H1 (cell line): Measurements from ENCODE around the gene SH3GL1. TPM values are rescaled to one million over a fixed set of nuclear protein-coding genes. Genes with fewer than 3 reads are reported as not detected.

ENCODE experiments used
- CTCF ChIA-PET: fragments of 300-600 bp; sonication (Branson Sonifier 250); formaldehyde crosslinking; loops from one replicate; lab custom pipeline; 2021; ENCODE audit not compliant: partially characterized antibody; lab: Charles Lee
- POLR2A ChIA-PET: fragments of 300-600 bp; sonication (Branson Sonifier 250); formaldehyde crosslinking; loops from one replicate; lab custom pipeline; 2021; ENCODE audit warnings: inconsistent platforms; ENCODE audit not compliant: partially characterized antibody; lab: Charles Lee
- DNase-seq, 2 experiments: peaks; one replicate each; pipeline versions ENCODE4 v3.0.0 to v3.0.0-alpha.2; 2010 to 2022; ENCODE audit warnings: low spot score in 2 of 2, low read depth in 1 of 2, mixed read lengths in 1 of 2
- FAIRE-seq: peaks from 2 replicates; lab custom pipeline; 2011; peaks lifted over from hg19 to GRCh38; lab: Jason Lieb, UNC
- H2AFZ ChIP-seq: 2 replicates; pipeline ENCODE4 v1.8.1; 2012; ENCODE audit warnings: low read length, inconsistent platforms
- H2AK5ac ChIP-seq: 2 replicates; pipeline ENCODE4 v1.6.1; 2013; ENCODE audit warnings: low read depth, low read length
- H2BK120ac ChIP-seq: replicated peaks from 2 replicates; pipeline ENCODE3; 2013; ENCODE audit warnings: low read depth, low read length, inconsistent platforms
- H2BK12ac ChIP-seq: 2 replicates; pipeline ENCODE4 v1.6.1; 2013; ENCODE audit warnings: low read depth, low read length
- H2BK15ac ChIP-seq: 2 replicates; pipeline ENCODE4 v1.6.1; 2013; ENCODE audit warnings: low read length
- H2BK20ac ChIP-seq: 2 replicates; pipeline ENCODE4 v1.6.1; 2013; ENCODE audit warnings: low read length
- H2BK5ac ChIP-seq: 2 replicates; pipeline ENCODE4 v1.6.1; 2013; ENCODE audit warnings: low read depth, low read length
- H3K14ac ChIP-seq: 2 replicates; pipeline ENCODE4 v1.6.1; 2013; ENCODE audit warnings: inconsistent platforms; ENCODE audit not compliant: insufficient read length
- H3K18ac ChIP-seq: 2 replicates; pipeline ENCODE4 v1.6.1; 2013; ENCODE audit warnings: low read length; ENCODE audit errors: extremely low read depth
- H3K23ac ChIP-seq: 2 replicates; pipeline ENCODE4 v1.6.1; 2013; ENCODE audit warnings: inconsistent platforms; ENCODE audit not compliant: insufficient read length
- H3K23me2 ChIP-seq: 2 replicates; pipeline ENCODE4 v1.6.1; 2013; ENCODE audit warnings: low read depth, low read length
- H3K27ac ChIP-seq: 2 replicates; pipeline ENCODE4 v1.6.1; 2011; ENCODE audit warnings: low read depth, low read length, inconsistent platforms
- H3K27me3 ChIP-seq, 4 experiments: replicated peaks in 1 of 4; 1 replicate in 1 of 4; 2 replicates in 3 of 4; pipeline versions ENCODE4 v1.6.1 to v1.8.1; 2011 to 2013; ENCODE audit warnings: low read length in 3 of 4, mild to moderate bottlenecking in 3 of 4, inconsistent platforms in 2 of 4, mixed read lengths in 2 of 4, moderate library complexity in 1 of 4; ENCODE audit not compliant: control insufficient read depth in 3 of 4, insufficient read depth in 3 of 4; ENCODE audit errors: extremely low read depth in 1 of 4
- H3K36me3 ChIP-seq, 4 experiments: 2 replicates each; pipeline versions ENCODE4 v1.6.1 to v1.8.1; 2011 to 2013; ENCODE audit warnings: mild to moderate bottlenecking in 4 of 4, low read length in 3 of 4, moderate library complexity in 2 of 4, control low read depth in 1 of 4, inconsistent platforms in 1 of 4; ENCODE audit not compliant: insufficient read depth in 4 of 4, control insufficient read depth in 2 of 4
- H3K4ac ChIP-seq: replicated peaks from 2 replicates; pipeline ENCODE3; 2013; ENCODE audit warnings: low read length, low read depth, mixed read lengths, inconsistent platforms; ENCODE audit not compliant: insufficient read length
- H3K4me1 ChIP-seq, 4 experiments: replicated peaks in 1 of 4; 1 replicate in 1 of 4; 2 replicates in 3 of 4; pipeline versions ENCODE4 v1.6.1 to v1.8.1; 2011 to 2013; ENCODE audit warnings: low read length in 3 of 4, inconsistent platforms in 2 of 4, mixed read lengths in 1 of 4; ENCODE audit not compliant: insufficient read depth in 4 of 4, control insufficient read depth in 3 of 4
- H3K4me2 ChIP-seq, 2 experiments: 2 replicates each; pipeline versions ENCODE4 v1.6.1 to v1.8.1; 2011 to 2013; ENCODE audit warnings: low read depth in 2 of 2, low read length in 2 of 2, control low read depth in 1 of 2, inconsistent platforms in 1 of 2, mild to moderate bottlenecking in 1 of 2; ENCODE audit not compliant: insufficient read depth in 1 of 2
- H3K4me3 ChIP-seq, 4 experiments: fragments of 200-600, 300-600 bp in 1 of 4; sonication (generic), shearing (Covaris generic), sonication (Bioruptor Twin) in 1 of 4; 2 replicates each; pipeline versions ENCODE4 v1.5.1 to v1.8.1; 2011 to 2016; ENCODE audit warnings: low read length in 4 of 4, low read depth in 3 of 4, control low read depth in 2 of 4, inconsistent platforms in 2 of 4, mild to moderate bottlenecking in 2 of 4, mixed read lengths in 1 of 4, moderate library complexity in 1 of 4; ENCODE audit not compliant: insufficient read depth in 2 of 4; ENCODE audit errors: extremely low read depth in 1 of 4
- H3K56ac ChIP-seq: replicated peaks from 2 replicates; pipeline ENCODE3; 2013; ENCODE audit warnings: low read depth, mild to moderate bottlenecking, mixed read lengths, low read length, inconsistent platforms; ENCODE audit not compliant: insufficient read length
- H3K79me1 ChIP-seq: 2 replicates; pipeline ENCODE4 v1.6.1; 2013; ENCODE audit warnings: low read depth, low read length, control low read depth
- H3K79me2 ChIP-seq, 2 experiments: 2 replicates each; pipeline versions ENCODE4 v1.6.1 to v1.8.1; 2012 to 2013; ENCODE audit warnings: low read length in 2 of 2, mild to moderate bottlenecking in 2 of 2, inconsistent platforms in 1 of 2; ENCODE audit not compliant: insufficient read depth in 2 of 2, control insufficient read depth in 1 of 2
- H3K9ac ChIP-seq, 4 experiments: replicated peaks in 1 of 4; 1 replicate in 1 of 4; 2 replicates in 3 of 4; pipeline versions ENCODE4 v1.6.1 to v1.8.1; 2011 to 2013; ENCODE audit warnings: low read depth in 3 of 4, low read length in 3 of 4, control low read depth in 2 of 4, mild to moderate bottlenecking in 2 of 4, moderate library complexity in 2 of 4, inconsistent platforms in 1 of 4; ENCODE audit errors: extremely low read depth in 1 of 4
- H3K9me3 ChIP-seq, 2 experiments: 2 replicates each; pipeline versions ENCODE4 v1.6.1 to v1.8.1; 2012 to 2013; ENCODE audit warnings: mild to moderate bottlenecking in 2 of 2, moderate library complexity in 2 of 2, control low read depth in 1 of 2, inconsistent platforms in 1 of 2, low read depth in 1 of 2, low read length in 1 of 2, mixed read lengths in 1 of 2; ENCODE audit not compliant: insufficient read depth in 2 of 2
- H4K20me1 ChIP-seq, 2 experiments: replicated peaks in 1 of 2; 2 replicates each; pipeline versions ENCODE3 to v1.8.1; 2011 to 2013; ENCODE audit warnings: inconsistent platforms in 2 of 2, low read length in 2 of 2, mild to moderate bottlenecking in 1 of 2; ENCODE audit not compliant: insufficient read depth in 2 of 2, control insufficient read depth in 1 of 2
- H4K5ac ChIP-seq: 2 replicates; pipeline ENCODE4 v1.6.1; 2013; ENCODE audit warnings: low read length, low read depth, mixed read lengths, inconsistent platforms; ENCODE audit not compliant: insufficient read length
- H4K8ac ChIP-seq: 2 replicates; pipeline ENCODE4 v1.8.0; 2013; ENCODE audit warnings: mild to moderate bottlenecking, moderate library complexity, low read length, inconsistent platforms; ENCODE audit not compliant: insufficient read depth; ENCODE audit errors: extremely low read depth
- H4K91ac ChIP-seq: replicated peaks from 2 replicates; pipeline ENCODE3; 2013; ENCODE audit warnings: low read length, mixed read lengths, inconsistent platforms; ENCODE audit not compliant: insufficient read length
- BCL11A ChIP-seq, 2 experiments: IDR thresholded peaks; one replicate each; pipeline ENCODE4 v1.6.1; 2011; ENCODE audit warnings: low read depth in 2 of 2, low read length in 2 of 2, mild to moderate bottlenecking in 2 of 2
- CBX5 ChIP-seq: fragments of 300-800, 300-1000 bp; sonication (generic); IDR thresholded peaks from 2 replicates; pipeline ENCODE4 v1.7.1; 2016; ENCODE audit warnings: antibody characterized with exemption, low read length, low read depth
- EP300 ChIP-seq, 2 experiments: IDR thresholded peaks; 1 replicate in 1 of 2; 2 replicates in 1 of 2; pipeline ENCODE4 v1.6.1; 2011 to 2012; ENCODE audit warnings: low read depth in 2 of 2, low read length in 2 of 2, mild to moderate bottlenecking in 2 of 2, borderline replicate concordance in 1 of 2, inconsistent platforms in 1 of 2, moderate library complexity in 1 of 2
- EZH2 ChIP-seq: fragments of 200-600 bp; sonication (generic); IDR thresholded peaks from 2 replicates; pipeline ENCODE4 v1.7.1; 2012; ENCODE audit warnings: low read depth, mild to moderate bottlenecking, moderate library complexity, low read length, inconsistent platforms; ENCODE audit not compliant: severe bottlenecking
- FOSL1 ChIP-seq: IDR thresholded peaks from 2 replicates; pipeline ENCODE4 v1.6.1; 2011; ENCODE audit warnings: mild to moderate bottlenecking, low read depth, low read length, moderate library complexity; ENCODE audit not compliant: insufficient read depth
- JUN ChIP-seq: IDR thresholded peaks from 2 replicates; pipeline ENCODE4 v1.6.1; 2011; ENCODE audit warnings: low read depth, mild to moderate bottlenecking, improper control_type of control experiment, low read length
- RAD21 ChIP-seq, 2 experiments: IDR thresholded peaks in 1 of 2; conservative IDR thresholded peaks in 1 of 2; 2 replicates each; pipeline ENCODE4 v1.6.1; 2011; ENCODE audit warnings: low read depth in 2 of 2, low read length in 2 of 2, improper control_type of control experiment in 1 of 2, inconsistent platforms in 1 of 2, mild to moderate bottlenecking in 1 of 2, moderate library complexity in 1 of 2
- SIX5 ChIP-seq: IDR thresholded peaks from 2 replicates; pipeline ENCODE4 v1.6.1; 2011; ENCODE audit warnings: mild to moderate bottlenecking, low read depth, low read length
- WGBS, 2 experiments: shearing (Covaris generic) in 1 of 2; methylation state at CpG; one replicate each; pipeline versions ENCODE4 v1.1.6 to v1.1.7; 2013 to 2015; ENCODE audit warnings: low lambda C conversion rate in 2 of 2, mixed read lengths in 2 of 2, inconsistent platforms in 1 of 2, low coverage in 1 of 2, missing lambda C conversion rate in 1 of 2; ENCODE audit not compliant: insufficient replicate concordance in 2 of 2, insufficient coverage in 1 of 2, insufficient read length in 1 of 2; ENCODE audit errors: extremely low coverage in 1 of 2, missing lambda C conversion rate in 1 of 2; 5-methylcytosine and 5-hydroxymethylcytosine counted together
- polyA plus RNA-seq, 7 experiments: library from polyadenylated mRNA; depleted of rRNA in 3 of 7; stranded (reverse) in 5 of 7; unstranded in 2 of 7; fragments of >200 nt in 5 of 7; fragments of 200-250 nt in 2 of 7; gene quantifications; 1 replicate in 5 of 7; 2 replicates in 1 of 7; 4 replicates in 1 of 7; pipeline versions ENCODE4 v1.2.1 to v1.2.3, GENCODE V29; 2011 to 2013; ENCODE audit warnings: missing spikeins in 2 of 7, mixed read lengths in 2 of 7
- total RNA-seq: library from RNA; stranded (reverse); fragmentation: NEBNext Ultra II Directional; extraction: Animal tissue kit (Norgen Biotek cat#: 25700); gene quantifications from 2 replicates; pipeline ENCODE4 v1.2.1, GENCODE V29; 2021
- TF ChIP-seq, protein P1 (sequence below): IDR thresholded peaks from 2 replicates; pipeline ENCODE4 v1.6.1; 2012; ENCODE audit warnings: inconsistent platforms
- TF ChIP-seq, protein P2 (sequence below): IDR thresholded peaks from 2 replicates; pipeline ENCODE4 v1.6.1; 2012; ENCODE audit warnings: low read length, inconsistent platforms

Gene SH3GL1
- total and polyA plus RNA-seq, 2 of the 8 experiments (the other 6 are each of a cell fraction or from before 2014, with no cell fraction given): 81.5 to 102 TPM

DNA sequence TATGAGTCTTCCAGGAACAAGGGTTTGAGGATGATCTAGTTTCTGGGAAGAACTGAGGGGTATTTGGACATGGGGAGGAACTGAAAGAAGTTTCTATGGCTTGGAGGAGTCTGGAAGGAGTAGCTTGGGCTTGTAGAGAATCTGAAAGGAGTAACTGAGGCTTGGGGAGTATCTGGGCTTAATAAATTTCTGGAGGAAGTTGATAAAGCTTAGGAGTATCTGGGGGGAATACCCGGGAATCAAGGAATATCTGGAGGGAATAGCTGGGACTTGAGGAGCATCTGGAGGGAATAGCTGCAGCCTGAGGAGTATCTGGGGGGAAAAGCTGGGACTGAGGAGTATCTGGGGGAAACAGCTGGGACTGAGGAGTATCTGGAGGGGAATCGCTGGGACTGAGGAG, 79.9 kb downstream of the SH3GL1 start:
- H3K36me3 ChIP-seq: peaks cover 3 to 41% (median 15%) of the 10 kb centered on the region in 4 experiments; a peak in 7 of 8 replicates
- no peak overlapping the region for H4K8ac ChIP-seq
- H3K79me1 ChIP-seq: no peaks in the 10 kb centered on the region
- DNase-seq: no peak
- H2BK15ac ChIP-seq: no peak overlapping the region
- H3K9ac ChIP-seq: no peak overlapping the region
- H3K18ac ChIP-seq: no peak overlapping the region
- no peak overlapping the region for H3K4ac ChIP-seq
- peaks cover 0 to 4% of the 10 kb centered on the region in 2 experiments; a peak in 2 of 4 replicates for H3K9me3 ChIP-seq
- H4K91ac ChIP-seq: no peak overlapping the region
- no peaks in the 10 kb centered on the region for H3K27me3 ChIP-seq
- no peaks in the 10 kb centered on the region for H3K79me2 ChIP-seq
- POLR2A ChIA-PET: interaction anchor here (0.8 to 7.4 kb wide), 6 partner anchors 12 to 86 kb away, joined by 3 to 86 read pairs (median 4); partner anchors contain the start of genes FSD1 and MPND
- no peak overlapping the region for H3K23ac ChIP-seq
- H2BK12ac ChIP-seq: no peak overlapping the region
- no peak overlapping the region for H3K4me2 ChIP-seq
- H3K27ac ChIP-seq: no peak overlapping the region
- H4K5ac ChIP-seq: no peak overlapping the region
- no peak overlapping the region for H3K56ac ChIP-seq
- no peaks in the 10 kb centered on the region; the same call in 1 of the 2 replicates for H3K23me2 ChIP-seq
- no peak overlapping the region for H2BK20ac ChIP-seq
- CTCF ChIA-PET: interaction anchor here (0.6 to 8.2 kb wide), 7 partner anchors 18 to 124 kb away, joined by 3 to 71 read pairs (median 3); partner anchors contain the start of genes SH3GL1 and STAP2
- H3K4me3 ChIP-seq: no peak overlapping the region
- 96% methylated on average over 2 of the region's 2 CpGs; no CpG with 5 or more reads in 1 of the 2 experiments for WGBS, 2 experiments
- FAIRE-seq: no peak
- H3K14ac ChIP-seq: no peak overlapping the region
- H2AFZ ChIP-seq: no peak overlapping the region
- H4K20me1 ChIP-seq: peaks cover 3 to 4% of the 10 kb centered on the region in 2 experiments
- no peak overlapping the region for H2AK5ac ChIP-seq
- no peaks in the 10 kb centered on the region for H3K4me1 ChIP-seq
- H2BK5ac ChIP-seq: no peak overlapping the region
- no peak overlapping the region for H2BK120ac ChIP-seq
- TF ChIP-seq, protein P1, sequence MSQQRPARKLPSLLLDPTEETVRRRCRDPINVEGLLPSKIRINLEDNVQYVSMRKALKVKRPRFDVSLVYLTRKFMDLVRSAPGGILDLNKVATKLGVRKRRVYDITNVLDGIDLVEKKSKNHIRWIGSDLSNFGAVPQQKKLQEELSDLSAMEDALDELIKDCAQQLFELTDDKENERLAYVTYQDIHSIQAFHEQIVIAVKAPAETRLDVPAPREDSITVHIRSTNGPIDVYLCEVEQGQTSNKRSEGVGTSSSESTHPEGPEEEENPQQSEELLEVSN: no peak
- TF ChIP-seq BCL11A (IDR thresholded peaks at IDR 0.05; ENCODE audit: low read depth in 2 of 2, low read length in 2 of 2) (no peak), JUN (no peak), SIX5 (no peak), CBX5 (no peak), EP300 (IDR thresholded peaks at IDR 0.05; ENCODE audit: borderline replicate concordance in 1 of 2, low read depth in 2 of 2, low read length in 2 of 2) (no peak), FOSL1 (no peak), EZH2 (no peak), RAD21 (IDR thresholded peaks at IDR 0.05 in 1 of 2, conservative IDR thresholded peaks at IDR 0.05 in 1 of 2; ENCODE audit: low read depth in 2 of 2, low read length in 2 of 2) (no peak)
- TF ChIP-seq, protein P2, sequence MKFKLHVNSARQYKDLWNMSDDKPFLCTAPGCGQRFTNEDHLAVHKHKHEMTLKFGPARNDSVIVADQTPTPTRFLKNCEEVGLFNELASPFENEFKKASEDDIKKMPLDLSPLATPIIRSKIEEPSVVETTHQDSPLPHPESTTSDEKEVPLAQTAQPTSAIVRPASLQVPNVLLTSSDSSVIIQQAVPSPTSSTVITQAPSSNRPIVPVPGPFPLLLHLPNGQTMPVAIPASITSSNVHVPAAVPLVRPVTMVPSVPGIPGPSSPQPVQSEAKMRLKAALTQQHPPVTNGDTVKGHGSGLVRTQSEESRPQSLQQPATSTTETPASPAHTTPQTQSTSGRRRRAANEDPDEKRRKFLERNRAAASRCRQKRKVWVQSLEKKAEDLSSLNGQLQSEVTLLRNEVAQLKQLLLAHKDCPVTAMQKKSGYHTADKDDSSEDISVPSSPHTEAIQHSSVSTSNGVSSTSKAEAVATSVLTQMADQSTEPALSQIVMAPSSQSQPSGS: no peak
